Neural cell (in vitro differentiated cells): Measurements from ENCODE around the gene ACSS1. TPM values are rescaled to one million over a fixed set of nuclear protein-coding genes. Genes with fewer than 3 reads are reported as not detected.

Experiments used
- H2AFZ ChIP-seq: fragments of 200-600, 300-800 bp; sonication (generic), shearing (Covaris generic); 2 replicates; pipeline ENCODE4 v1.6.0; 2014; ENCODE audit warnings: low read depth, mild to moderate bottlenecking, antibody characterized with exemption, low read length, moderate library complexity
- H3F3A ChIP-seq: fragments of 200-600 bp; shearing (Covaris generic); 2 replicates; pipeline ENCODE4 v1.6.1; 2016; ENCODE audit warnings: mild to moderate bottlenecking, moderate library complexity, mixed read lengths, antibody characterized with exemption, low read length; ENCODE audit not compliant: insufficient read depth, poor library complexity, severe bottlenecking
- H3K27ac ChIP-seq: fragments of 200-600, 300-800 bp; sonication (generic), shearing (Covaris generic); 2 replicates; pipeline ENCODE4 v1.5.1; 2014; ENCODE audit warnings: mild to moderate bottlenecking, low read length, moderate library complexity
- H3K27me3 ChIP-seq: fragments of 300-800, 200-600 bp; sonication (generic), shearing (Covaris generic); 2 replicates; pipeline ENCODE4 v1.6.0; 2014; ENCODE audit warnings: mild to moderate bottlenecking, low read depth, low read length, moderate library complexity; ENCODE audit not compliant: insufficient read depth
- H3K36me3 ChIP-seq: fragments of 300-800, 200-600 bp; sonication (generic), shearing (Covaris generic); 2 replicates; pipeline ENCODE4 v1.5.1; 2014; ENCODE audit warnings: mild to moderate bottlenecking, antibody characterized with exemption, low read length, moderate library complexity; ENCODE audit not compliant: insufficient read depth
- H3K4me2 ChIP-seq: fragments of 300-800, 200-600 bp; sonication (generic), shearing (Covaris generic); 2 replicates; pipeline ENCODE4 v1.6.0; 2014; ENCODE audit warnings: mild to moderate bottlenecking, low read length
- H3K4me3 ChIP-seq: fragments of 300-800, 200-600 bp; sonication (generic), shearing (Covaris generic); 2 replicates; pipeline ENCODE4 v1.5.1; 2014; ENCODE audit warnings: mild to moderate bottlenecking, low read length, moderate library complexity
- H3K79me2 ChIP-seq: fragments of 200-600 bp; shearing (Covaris generic); replicated peaks from 2 replicates; pipeline ENCODE4 v1.6.0; 2014; ENCODE audit warnings: mild to moderate bottlenecking, low read length, moderate library complexity; ENCODE audit not compliant: insufficient read depth
- H3K9ac ChIP-seq: fragments of 300-800, 200-600 bp; sonication (generic), shearing (Covaris generic); 2 replicates; pipeline ENCODE4 v1.6.1; 2016; ENCODE audit warnings: mild to moderate bottlenecking, low read length, mixed read lengths
- H3K9me2 ChIP-seq: fragments of 200-600 bp; shearing (Covaris generic); 2 replicates; pipeline ENCODE4 v1.6.1; 2016; ENCODE audit warnings: mild to moderate bottlenecking, low read length, mixed read lengths; ENCODE audit not compliant: insufficient read depth
- H3K9me3 ChIP-seq: fragments of 200-600, 300-800 bp; sonication (generic), shearing (Covaris generic); 2 replicates; pipeline ENCODE4 v1.6.1; 2016; ENCODE audit warnings: mild to moderate bottlenecking, mixed run types, low read length, moderate library complexity, mixed read lengths
- H4K20me1 ChIP-seq: fragments of 200-600 bp; shearing (Covaris generic); 2 replicates; pipeline ENCODE4 v1.6.1; 2016; ENCODE audit warnings: mild to moderate bottlenecking, mixed run types; ENCODE audit not compliant: insufficient read depth
- EP300 ChIP-seq: fragments of 450-650 bp; conservative IDR thresholded peaks from 2 replicates; pipeline ENCODE4 v1.6.1; 2014; ENCODE audit warnings: antibody characterized with exemption, mild to moderate bottlenecking, moderate library complexity; ENCODE audit not compliant: poor library complexity, severe bottlenecking
- EZH2 ChIP-seq: fragments of 200-600, 300-800 bp; shearing (Covaris generic), sonication (generic); IDR thresholded peaks from 2 replicates; pipeline ENCODE4 v1.6.1; 2014; ENCODE audit warnings: antibody characterized with exemption, low read length, borderline replicate concordance, mild to moderate bottlenecking; ENCODE audit not compliant: insufficient read depth, poor library complexity, severe bottlenecking
- MXI1 ChIP-seq: fragments of 450-650 bp; conservative IDR thresholded peaks from 2 replicates; pipeline ENCODE4 v1.6.1; 2014; ENCODE audit warnings: antibody characterized with exemption, mild to moderate bottlenecking; ENCODE audit not compliant: poor library complexity, severe bottlenecking
- POLR2AphosphoS5 ChIP-seq: IDR thresholded peaks from 2 replicates; pipeline ENCODE4 v1.6.1; 2012
- RAD21 ChIP-seq: fragments of 450-650 bp; conservative IDR thresholded peaks from 2 replicates; pipeline ENCODE4 v1.6.1; 2014; ENCODE audit warnings: antibody characterized with exemption, mild to moderate bottlenecking, moderate library complexity
- SMC3 ChIP-seq: fragments of 450-650 bp; conservative IDR thresholded peaks from 2 replicates; pipeline ENCODE4 v1.6.1; 2014; ENCODE audit warnings: antibody characterized with exemption, mild to moderate bottlenecking, moderate library complexity; ENCODE audit not compliant: poor library complexity
- TAF1 ChIP-seq: IDR thresholded peaks from 2 replicates; pipeline ENCODE4 v1.6.1; 2012; ENCODE audit warnings: low read depth
- polyA plus RNA-seq: library from polyadenylated mRNA; depleted of rRNA; stranded (reverse); fragments of >200 nt; gene quantifications from 2 replicates; pipeline ENCODE4 v1.2.3, GENCODE V29; 2014
- TF ChIP-seq, protein P1 (sequence below): fragments of 450-650 bp; IDR thresholded peaks from 2 replicates; pipeline ENCODE4 v1.5.1; 2014; ENCODE audit warnings: antibody characterized with exemption, mild to moderate bottlenecking, moderate library complexity; ENCODE audit not compliant: poor library complexity, severe bottlenecking
- TF ChIP-seq, protein P2 (sequence below): IDR thresholded peaks from 2 replicates; pipeline ENCODE4 v1.6.1; 2012; ENCODE audit warnings: borderline replicate concordance

Gene ACSS1
- polyA plus RNA-seq, 1 donor from 2014 or later = not detected

DNA sequence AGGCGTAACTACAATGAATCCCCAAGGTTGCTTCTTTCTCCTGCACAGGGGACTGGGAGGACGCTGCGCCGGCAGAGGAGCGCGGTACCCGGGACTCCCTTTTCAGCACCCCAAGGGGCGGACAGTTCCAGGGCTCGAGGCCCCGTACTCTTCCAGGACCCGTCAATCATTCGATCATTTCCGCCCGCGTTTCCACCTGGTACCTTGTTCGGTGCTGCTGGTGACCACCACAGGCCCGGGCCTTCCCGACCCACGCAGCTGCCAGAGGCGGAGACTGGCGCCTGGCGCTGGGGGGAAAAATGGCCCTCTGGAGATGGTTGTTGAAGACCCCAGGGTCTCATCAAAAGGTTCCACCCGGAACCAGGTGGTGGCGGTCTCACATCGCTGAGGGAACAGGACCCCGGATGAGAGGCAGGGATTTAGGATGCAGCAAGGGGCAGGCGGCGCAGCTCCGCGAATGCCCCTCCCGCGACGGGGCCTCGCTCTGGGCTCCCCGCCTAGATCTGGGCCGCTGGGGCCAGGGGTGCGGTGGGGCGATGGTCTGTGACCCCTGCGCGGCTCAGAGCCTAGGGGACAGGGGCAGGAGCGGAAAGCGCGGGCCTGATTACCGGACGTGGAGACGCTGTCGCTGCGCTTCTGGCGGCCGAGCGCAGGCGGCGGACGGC lies 23.3 kb upstream of the ACSS1 start:
- Histone ChIP-seq H3K79me2 (no peaks in the 10 kb centered on the region), H3K36me3 (no peaks in the 10 kb centered on the region), H3K27me3 (peaks cover 100% of the 10 kb centered on the region), H2AFZ (no peak overlapping the region), H3K4me2 (no peak overlapping the region), H4K20me1 (no peaks in the 10 kb centered on the region), H3K9me2 (no peaks in the 10 kb centered on the region), H3F3A (no peaks in the 10 kb centered on the region), H3K9me3 (peaks cover 17% of the 10 kb centered on the region), H3K4me3 (peak overlapping the region; percentile 61), H3K27ac (no peak overlapping the region), H3K9ac (no peak overlapping the region)
- no peak for TF ChIP-seq MXI1
- TF ChIP-seq, protein P1, sequence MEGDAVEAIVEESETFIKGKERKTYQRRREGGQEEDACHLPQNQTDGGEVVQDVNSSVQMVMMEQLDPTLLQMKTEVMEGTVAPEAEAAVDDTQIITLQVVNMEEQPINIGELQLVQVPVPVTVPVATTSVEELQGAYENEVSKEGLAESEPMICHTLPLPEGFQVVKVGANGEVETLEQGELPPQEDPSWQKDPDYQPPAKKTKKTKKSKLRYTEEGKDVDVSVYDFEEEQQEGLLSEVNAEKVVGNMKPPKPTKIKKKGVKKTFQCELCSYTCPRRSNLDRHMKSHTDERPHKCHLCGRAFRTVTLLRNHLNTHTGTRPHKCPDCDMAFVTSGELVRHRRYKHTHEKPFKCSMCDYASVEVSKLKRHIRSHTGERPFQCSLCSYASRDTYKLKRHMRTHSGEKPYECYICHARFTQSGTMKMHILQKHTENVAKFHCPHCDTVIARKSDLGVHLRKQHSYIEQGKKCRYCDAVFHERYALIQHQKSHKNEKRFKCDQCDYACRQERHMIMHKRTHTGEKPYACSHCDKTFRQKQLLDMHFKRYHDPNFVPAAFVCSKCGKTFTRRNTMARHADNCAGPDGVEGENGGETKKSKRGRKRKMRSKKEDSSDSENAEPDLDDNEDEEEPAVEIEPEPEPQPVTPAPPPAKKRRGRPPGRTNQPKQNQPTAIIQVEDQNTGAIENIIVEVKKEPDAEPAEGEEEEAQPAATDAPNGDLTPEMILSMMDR = peak; percentile 55
- peak; percentile 59 for TF ChIP-seq RAD21
- TF ChIP-seq POLR2AphosphoS5 = no peak
- peak; percentile 68 for TF ChIP-seq EZH2
- TF ChIP-seq, protein P2, sequence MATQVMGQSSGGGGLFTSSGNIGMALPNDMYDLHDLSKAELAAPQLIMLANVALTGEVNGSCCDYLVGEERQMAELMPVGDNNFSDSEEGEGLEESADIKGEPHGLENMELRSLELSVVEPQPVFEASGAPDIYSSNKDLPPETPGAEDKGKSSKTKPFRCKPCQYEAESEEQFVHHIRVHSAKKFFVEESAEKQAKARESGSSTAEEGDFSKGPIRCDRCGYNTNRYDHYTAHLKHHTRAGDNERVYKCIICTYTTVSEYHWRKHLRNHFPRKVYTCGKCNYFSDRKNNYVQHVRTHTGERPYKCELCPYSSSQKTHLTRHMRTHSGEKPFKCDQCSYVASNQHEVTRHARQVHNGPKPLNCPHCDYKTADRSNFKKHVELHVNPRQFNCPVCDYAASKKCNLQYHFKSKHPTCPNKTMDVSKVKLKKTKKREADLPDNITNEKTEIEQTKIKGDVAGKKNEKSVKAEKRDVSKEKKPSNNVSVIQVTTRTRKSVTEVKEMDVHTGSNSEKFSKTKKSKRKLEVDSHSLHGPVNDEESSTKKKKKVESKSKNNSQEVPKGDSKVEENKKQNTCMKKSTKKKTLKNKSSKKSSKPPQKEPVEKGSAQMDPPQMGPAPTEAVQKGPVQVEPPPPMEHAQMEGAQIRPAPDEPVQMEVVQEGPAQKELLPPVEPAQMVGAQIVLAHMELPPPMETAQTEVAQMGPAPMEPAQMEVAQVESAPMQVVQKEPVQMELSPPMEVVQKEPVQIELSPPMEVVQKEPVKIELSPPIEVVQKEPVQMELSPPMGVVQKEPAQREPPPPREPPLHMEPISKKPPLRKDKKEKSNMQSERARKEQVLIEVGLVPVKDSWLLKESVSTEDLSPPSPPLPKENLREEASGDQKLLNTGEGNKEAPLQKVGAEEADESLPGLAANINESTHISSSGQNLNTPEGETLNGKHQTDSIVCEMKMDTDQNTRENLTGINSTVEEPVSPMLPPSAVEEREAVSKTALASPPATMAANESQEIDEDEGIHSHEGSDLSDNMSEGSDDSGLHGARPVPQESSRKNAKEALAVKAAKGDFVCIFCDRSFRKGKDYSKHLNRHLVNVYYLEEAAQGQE = peak; percentile 35
- peak; percentile 46 for TF ChIP-seq SMC3

DNA sequence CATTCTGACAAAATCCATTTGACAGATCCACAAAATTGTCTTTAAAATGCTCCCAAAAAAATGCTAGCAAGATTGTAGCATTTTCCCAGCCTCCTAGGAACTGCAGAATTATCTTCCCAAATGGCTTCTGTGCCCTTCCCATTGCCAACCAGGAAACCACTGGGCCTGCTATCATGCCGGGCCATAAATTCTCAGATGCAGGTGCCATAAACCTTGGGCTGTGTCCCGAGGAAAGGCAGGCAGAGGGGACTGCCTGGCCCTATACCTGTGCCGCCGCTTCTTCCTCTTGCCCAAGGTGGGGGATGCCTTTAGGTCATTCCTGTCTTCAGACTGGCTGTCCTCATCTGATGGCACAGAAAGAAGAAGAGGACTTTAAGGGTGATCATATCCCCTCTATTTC lies 21.2 kb upstream of the ACSS1 start:
- TF ChIP-seq EZH2 = no peak
- no peak for TF ChIP-seq RAD21
- TF ChIP-seq MXI1 = no peak
- no peak for TF ChIP-seq POLR2AphosphoS5
- TF ChIP-seq SMC3 = no peak
- TF ChIP-seq, protein P1 = no peak
- no peak for TF ChIP-seq TAF1
- TF ChIP-seq, protein P2 = no peak
- TF ChIP-seq EP300 = no peak
- Histone ChIP-seq H2AFZ (no peak overlapping the region), H3K9me3 (peaks cover 17% of the 10 kb centered on the region), H3K27ac (no peak overlapping the region), H3K4me3 (no peak overlapping the region), H3K4me2 (no peak overlapping the region), H3F3A (no peaks in the 10 kb centered on the region), H3K27me3 (peaks cover 100% of the 10 kb centered on the region), H3K9me2 (no peaks in the 10 kb centered on the region), H4K20me1 (no peaks in the 10 kb centered on the region), H3K79me2 (no peaks in the 10 kb centered on the region), H3K36me3 (no peaks in the 10 kb centered on the region), H3K9ac (no peak overlapping the region)
